ENCODE results near the gene TMEM62. TPM values are rescaled to one million over a fixed set of nuclear protein-coding genes. Genes with fewer than 3 reads are reported as not detected.

The TMEM62 gene
- 3.3 and 8.7 TPM in 2 replicates for total RNA-seq

GRCh38 chr15:43133430-43134156, at the start of gene TMEM62:
TMEM62 (plus strand) TSS chr15:43133586; CDS start chr15:43133803, 217 bp downstream.

GRCh38 chr15:43105778-43106485, 27.5 kb upstream of the TMEM62 start, which contains the start of gene UBR1:
UBR1 (minus strand) TSS chr15:43106038; CDS start chr15:43106022, 16 bp downstream.

GRCh38 chr15:43185157-43186002, 52.0 kb downstream of the TMEM62 start, which contains the start of gene CCNDBP1:
CCNDBP1 (plus strand) TSS chr15:43185403; CDS start chr15:43185499, 96 bp downstream.

GRCh38 chr15:43220991-43221403, 87.6 kb downstream of the TMEM62 start, which contains the start of gene EPB42:
EPB42 (minus strand) TSS chr15:43221018; CDS start chr15:43220825, 193 bp downstream.

Other genes starting within 250 kb of the TMEM62 start
- gene TTBK2, start 212.8 kb upstream of the TMEM62 start, total RNA-seq, result 6.0 and 8.2 TPM in 2 replicates
- gene UBR1, start 27.5 kb upstream of the TMEM62 start, total RNA-seq, result 36.2 and 40.0 TPM in 2 replicates
- 44.8 and 52.0 TPM in 2 replicates for gene CCNDBP1, start 51.8 kb downstream of the TMEM62 start, total RNA-seq
- not detected in 2 replicates for gene EPB42, start 87.4 kb downstream of the TMEM62 start, total RNA-seq
- gene TGM5, start 133.3 kb downstream of the TMEM62 start, total RNA-seq, result not detected in 2 replicates
- gene TGM7, start 168.7 kb downstream of the TMEM62 start, total RNA-seq, result 0.09 TPM in 1 of 2 replicates, not detected in the other
- gene LCMT2, start 197.0 kb downstream of the TMEM62 start, total RNA-seq, result 4.1 and 9.1 TPM in 2 replicates
- 15.9 and 17.9 TPM in 2 replicates for gene ZSCAN29, start 237.5 kb downstream of the TMEM62 start, total RNA-seq
- gene TUBGCP4, start 237.5 kb downstream of the TMEM62 start, total RNA-seq, result 6.5 and 8.5 TPM in 2 replicates

Measured in bronchial smooth muscle cell (primary cell).